NB4 (cell line): ENCODE measurements around the gene PAK6.

Experiments used
- POLR2A ChIP-seq: IDR thresholded peaks from 2 replicates; pipeline ENCODE4 v1.6.1; 2011; ENCODE audit warnings: mild to moderate bottlenecking; ENCODE audit not compliant: insufficient read length; ENCODE audit errors: extremely low read depth
- TF ChIP-seq, protein P1 (sequence below): IDR thresholded peaks from one replicate; pipeline ENCODE4 v1.5.1; 2012; ENCODE audit warnings: low read depth, low read length

DNA sequence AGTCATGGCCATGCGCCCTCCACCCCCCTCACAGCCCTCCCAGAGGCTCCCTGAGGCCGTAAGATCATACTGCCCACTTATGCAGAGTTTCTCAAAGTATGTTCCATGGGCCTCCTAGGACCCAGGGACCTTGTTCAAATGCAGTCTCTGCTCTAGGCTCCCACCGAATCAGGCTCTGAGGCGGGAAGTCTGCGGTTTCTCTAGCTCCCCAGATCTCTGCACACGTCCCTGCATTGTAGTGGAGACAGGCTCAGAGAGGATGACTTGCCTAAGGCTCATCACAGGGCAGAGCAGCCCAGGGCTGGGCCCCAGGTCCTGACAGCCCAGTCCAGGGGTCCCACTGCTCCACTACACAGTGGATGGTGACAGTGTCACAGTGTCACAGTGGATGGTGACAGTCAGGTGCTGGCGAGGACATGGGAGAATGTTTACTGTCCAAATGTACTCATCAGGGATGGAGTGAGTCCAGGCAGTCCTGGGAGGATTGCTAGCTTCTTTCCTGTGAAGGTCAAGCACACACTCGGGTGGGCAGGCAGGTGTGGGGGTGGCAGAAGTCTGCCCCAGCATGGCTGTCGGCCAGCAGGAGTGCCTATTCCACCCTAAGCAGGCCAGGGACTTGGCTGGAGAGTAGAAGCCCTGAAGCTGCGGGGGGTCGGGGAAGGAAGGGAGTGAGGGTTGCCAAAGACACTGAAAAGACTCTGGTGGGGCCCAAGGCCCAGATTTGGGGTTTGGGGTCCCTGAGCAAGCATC lies 31.6 kb downstream of the PAK6 start:
- TF ChIP-seq, protein P1, sequence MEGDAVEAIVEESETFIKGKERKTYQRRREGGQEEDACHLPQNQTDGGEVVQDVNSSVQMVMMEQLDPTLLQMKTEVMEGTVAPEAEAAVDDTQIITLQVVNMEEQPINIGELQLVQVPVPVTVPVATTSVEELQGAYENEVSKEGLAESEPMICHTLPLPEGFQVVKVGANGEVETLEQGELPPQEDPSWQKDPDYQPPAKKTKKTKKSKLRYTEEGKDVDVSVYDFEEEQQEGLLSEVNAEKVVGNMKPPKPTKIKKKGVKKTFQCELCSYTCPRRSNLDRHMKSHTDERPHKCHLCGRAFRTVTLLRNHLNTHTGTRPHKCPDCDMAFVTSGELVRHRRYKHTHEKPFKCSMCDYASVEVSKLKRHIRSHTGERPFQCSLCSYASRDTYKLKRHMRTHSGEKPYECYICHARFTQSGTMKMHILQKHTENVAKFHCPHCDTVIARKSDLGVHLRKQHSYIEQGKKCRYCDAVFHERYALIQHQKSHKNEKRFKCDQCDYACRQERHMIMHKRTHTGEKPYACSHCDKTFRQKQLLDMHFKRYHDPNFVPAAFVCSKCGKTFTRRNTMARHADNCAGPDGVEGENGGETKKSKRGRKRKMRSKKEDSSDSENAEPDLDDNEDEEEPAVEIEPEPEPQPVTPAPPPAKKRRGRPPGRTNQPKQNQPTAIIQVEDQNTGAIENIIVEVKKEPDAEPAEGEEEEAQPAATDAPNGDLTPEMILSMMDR, result no peak
- TF ChIP-seq POLR2A, result no peak
